GM21515 (cell line): ENCODE results near the gene CTLA4.

Experiments
- ATAC-seq: cut with Tn5 transposase; IDR thresholded peaks from one replicate; pipeline ENCODE4 v1.9.1; 2021; ENCODE audit not compliant: unreplicated experiment

Gene CTLA4

GRCh38 chr2:203867561-203868200, at the start of gene CTLA4:
CTLA4 (plus strand) TSS chr2:203867771; CDS start chr2:203867943, 172 bp downstream.
- no peak for ATAC-seq

- ATAC-seq, result no peak
Observed at GRCh38 chr2:203818656-203819055, 48.9 kb upstream of the CTLA4 start.

GRCh38 chr2:203819434-203820133, 48.0 kb upstream of the CTLA4 start:
- ATAC-seq, result no peak

- peak; percentile 85 for ATAC-seq
Observed at GRCh38 chr2:203820969-203821368, 46.6 kb upstream of the CTLA4 start.

- ATAC-seq, result no peak
Observed at GRCh38 chr2:203822240-203822639, 45.3 kb upstream of the CTLA4 start.

GRCh38 chr2:203823173-203823572, 44.4 kb upstream of the CTLA4 start:
- no peak for ATAC-seq

- no peak for ATAC-seq
Observed at GRCh38 chr2:203824057-203824456, 43.5 kb upstream of the CTLA4 start.

GRCh38 chr2:203824603-203825002, 43.0 kb upstream of the CTLA4 start:
- no peak for ATAC-seq

GRCh38 chr2:203826704-203827103, 40.9 kb upstream of the CTLA4 start:
- ATAC-seq, result no peak

- ATAC-seq, result no peak
Observed at GRCh38 chr2:203830304-203831055, 37.1 kb upstream of the CTLA4 start.

GRCh38 chr2:203835420-203835819, 32.2 kb upstream of the CTLA4 start:
- ATAC-seq, result no peak

- no peak for ATAC-seq
Observed at GRCh38 chr2:203835892-203836800, 31.4 kb upstream of the CTLA4 start.

GRCh38 chr2:203840655-203841205, 26.8 kb upstream of the CTLA4 start:
- no peak for ATAC-seq

GRCh38 chr2:203841654-203842053, 25.9 kb upstream of the CTLA4 start:
- no peak for ATAC-seq

- ATAC-seq, result no peak
Observed at GRCh38 chr2:203842373-203842772, 25.2 kb upstream of the CTLA4 start.

- ATAC-seq, result no peak
Observed at GRCh38 chr2:203846490-203847105, 21.0 kb upstream of the CTLA4 start.

- ATAC-seq, result no peak
Observed at GRCh38 chr2:203849010-203849409, 18.6 kb upstream of the CTLA4 start.

GRCh38 chr2:203852760-203853159, 14.8 kb upstream of the CTLA4 start:
- no peak for ATAC-seq

- no peak for ATAC-seq
Observed at GRCh38 chr2:203853271-203853670, 14.3 kb upstream of the CTLA4 start.

GRCh38 chr2:203853722-203854121, 13.8 kb upstream of the CTLA4 start:
- no peak for ATAC-seq
